8988T (cell line): ENCODE data around the gene RNPEPL1.

Source experiments
- DNase-seq: peaks from one replicate; pipeline ENCODE4 v3.0.0; 2011

Gene RNPEPL1

GRCh38 chr2:240628507-240628807 lies 60.2 kb downstream of the RNPEPL1 start:
- peak; percentile 23 for DNase-seq

GRCh38 chr2:240628808-240629618 lies 60.7 kb downstream of the RNPEPL1 start:
- peak; percentile 15 for DNase-seq

- peak; percentile 11 for DNase-seq
These were observed 61.3 kb downstream of the RNPEPL1 start for GRCh38 chr2:240629619-240629967.

- DNase-seq: peak; percentile 14
These were observed 61.9 kb downstream of the RNPEPL1 start for GRCh38 chr2:240629968-240630770.
